ENCODE data around the gene PMPCA. TPM values are rescaled to one million over a fixed set of nuclear protein-coding genes. Genes with fewer than 3 reads are reported as not detected.

Gene PMPCA
- total and polyA plus RNA-seq, 12 donors = 59.3 to 85.2 (median 75.4) TPM

GRCh38 chr9:136429075-136429628, 18.7 kb downstream of the PMPCA start:
- ATAC-seq (peak in 2 of 8 donors; percentile 7 to 27), DNase-seq (no peak)
- intact Hi-C loops (cut with DNase I) = no loop called here
- WGBS, 2 donors = 86 to 91% methylated on average over 21 of the region's 21 CpGs
- H3K36me3 ChIP-seq = peaks cover 3 to 83% (median 10%) of the 10 kb centered on the region in 9 donors
- no peak overlapping the region for H3K4me3 ChIP-seq
- H3K9me3 ChIP-seq = no peaks in the 10 kb centered on the region
- H3K4me1 ChIP-seq = peaks cover 0 to 9% (median 0%) of the 10 kb centered on the region in 9 donors
- TF ChIP-seq CTCF (IDR thresholded peaks at IDR 0.05) = no peak
- H3K27me3 ChIP-seq = no peaks in the 10 kb centered on the region
- H3K27ac ChIP-seq = peak overlapping the region in 2 of 10 donors; percentile 25 to 43

GRCh38 chr9:136429683-136430491, 19.4 kb downstream of the PMPCA start:
- TF ChIP-seq CTCF (IDR thresholded peaks at IDR 0.05) = no peak
- peak overlapping the region in 1 of 10 donors; percentile 8 for H3K4me3 ChIP-seq
- no peak for DNase-seq
- peak in 5 of 8 donors; percentile 24 to 71 (median 58) for ATAC-seq
- H3K9me3 ChIP-seq = no peaks in the 10 kb centered on the region
- WGBS, 2 donors = 75 to 77% methylated on average over 32 of the region's 32 CpGs
- H3K27me3 ChIP-seq = no peaks in the 10 kb centered on the region
- peaks cover 3 to 78% (median 9%) of the 10 kb centered on the region in 9 donors for H3K36me3 ChIP-seq
- intact Hi-C loops (cut with DNase I) = no loop called here
- peaks cover 0 to 9% (median 0%) of the 10 kb centered on the region in 9 donors for H3K4me1 ChIP-seq
- H3K27ac ChIP-seq = peak overlapping the region in 4 of 10 donors; percentile 31 to 43 (median 35)

- Histone ChIP-seq H3K4me1 (peaks cover 0 to 9% (median 0%) of the 10 kb centered on the region in 9 donors), H3K9me3 (no peaks in the 10 kb centered on the region), H3K36me3 (peaks cover 3 to 77% (median 9%) of the 10 kb centered on the region in 9 donors), H3K27me3 (no peaks in the 10 kb centered on the region), H3K27ac (peak overlapping the region in 3 of 10 donors; percentile 31 to 43 (median 36)), H3K4me3 (no peak overlapping the region)
- WGBS, 2 donors = 93 to 94% methylated on average over 27 to 29 of the region's 29 CpGs
- intact Hi-C loops (cut with DNase I) = no loop called here
- no peak for DNase-seq
- peak in 1 of 8 donors; percentile 13 for ATAC-seq
- no peak for TF ChIP-seq CTCF (IDR thresholded peaks at IDR 0.05)
Observed at GRCh38 chr9:136430588-136431234, 20.3 kb downstream of the PMPCA start.

GRCh38 chr9:136431782-136432350, 21.4 kb downstream of the PMPCA start:
- TF ChIP-seq CTCF (IDR thresholded peaks at IDR 0.05) = no peak
- Histone ChIP-seq H3K9me3 (no peaks in the 10 kb centered on the region), H3K4me3 (no peak overlapping the region), H3K36me3 (peaks cover 3 to 83% (median 9%) of the 10 kb centered on the region in 9 donors), H3K27me3 (no peaks in the 10 kb centered on the region), H3K4me1 (peaks cover 6 to 18% (median 8%) of the 10 kb centered on the region in 9 donors), H3K27ac (no peak overlapping the region)
- DNase-seq (no peak), ATAC-seq (no peak)
- 92% methylated on average over 34 to 36 of the region's 36 CpGs for WGBS, 2 donors
- intact Hi-C loops (cut with DNase I) = no loop called here

All from heart right ventricle (tissue), 16 donors.